DOHH2 (cell line): ENCODE data around the gene TM2D3.

Experiments
- EZH2phosphoT487 ChIP-seq: fragments of 200-600 bp; sonication (generic); IDR thresholded peaks from 2 replicates; pipeline ENCODE4 v1.6.1; 2017; ENCODE audit warnings: borderline replicate concordance, mild to moderate bottlenecking, antibody characterized with exemption, low read length, moderate library complexity, mixed read lengths
- TF ChIP-seq, protein P1 (sequence below): fragments of 200-600 bp; sonication (generic); IDR thresholded peaks from one replicate; pipeline ENCODE4 v1.5.1; 2014; ENCODE audit warnings: antibody characterized with exemption, mild to moderate bottlenecking, low read depth, low read length; ENCODE audit not compliant: poor library complexity, severe bottlenecking

DNA sequence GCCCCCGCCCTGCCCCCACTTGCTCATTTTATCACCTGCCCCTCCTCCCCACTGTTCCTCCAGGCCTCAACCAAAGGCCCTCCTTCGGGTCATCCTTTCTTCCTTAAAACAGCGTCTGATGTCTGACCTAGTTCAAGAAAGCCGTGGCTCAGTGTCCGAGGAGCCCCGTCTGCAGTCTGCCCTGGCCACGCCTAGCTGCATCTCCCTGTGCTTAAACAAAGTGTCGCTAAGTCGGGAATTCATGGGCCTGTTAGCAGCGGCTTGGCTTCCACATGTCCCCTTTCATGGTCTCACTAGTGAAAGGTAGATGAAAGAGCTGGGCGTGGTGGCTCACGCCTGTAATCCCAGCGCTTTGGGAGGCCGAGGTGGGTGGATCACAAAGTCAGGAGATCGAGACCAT is 41.2 kb downstream of the TM2D3 start:
- TF ChIP-seq, protein P1, sequence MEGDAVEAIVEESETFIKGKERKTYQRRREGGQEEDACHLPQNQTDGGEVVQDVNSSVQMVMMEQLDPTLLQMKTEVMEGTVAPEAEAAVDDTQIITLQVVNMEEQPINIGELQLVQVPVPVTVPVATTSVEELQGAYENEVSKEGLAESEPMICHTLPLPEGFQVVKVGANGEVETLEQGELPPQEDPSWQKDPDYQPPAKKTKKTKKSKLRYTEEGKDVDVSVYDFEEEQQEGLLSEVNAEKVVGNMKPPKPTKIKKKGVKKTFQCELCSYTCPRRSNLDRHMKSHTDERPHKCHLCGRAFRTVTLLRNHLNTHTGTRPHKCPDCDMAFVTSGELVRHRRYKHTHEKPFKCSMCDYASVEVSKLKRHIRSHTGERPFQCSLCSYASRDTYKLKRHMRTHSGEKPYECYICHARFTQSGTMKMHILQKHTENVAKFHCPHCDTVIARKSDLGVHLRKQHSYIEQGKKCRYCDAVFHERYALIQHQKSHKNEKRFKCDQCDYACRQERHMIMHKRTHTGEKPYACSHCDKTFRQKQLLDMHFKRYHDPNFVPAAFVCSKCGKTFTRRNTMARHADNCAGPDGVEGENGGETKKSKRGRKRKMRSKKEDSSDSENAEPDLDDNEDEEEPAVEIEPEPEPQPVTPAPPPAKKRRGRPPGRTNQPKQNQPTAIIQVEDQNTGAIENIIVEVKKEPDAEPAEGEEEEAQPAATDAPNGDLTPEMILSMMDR: no peak
- TF ChIP-seq EZH2phosphoT487: no peak
